MM.1S (cell line): Measurements from ENCODE around the gene AP1B1.

ENCODE experiments used
- DNase-seq: peaks from one replicate; pipeline ENCODE4 v3.0.0-alpha.2; 2015
- H2AFZ ChIP-seq: fragments of 300-600 bp; sonication (generic); 2 replicates; pipeline ENCODE4 v1.6.0; 2016; ENCODE audit warnings: antibody characterized with exemption, low read length
- H3F3A ChIP-seq: fragments of 300-600 bp; sonication (generic); 2 replicates; pipeline ENCODE4 v1.6.1; 2016; ENCODE audit warnings: mild to moderate bottlenecking, antibody characterized with exemption, low read length, moderate library complexity, mixed read lengths; ENCODE audit not compliant: insufficient read depth
- H3K27ac ChIP-seq: fragments of 300-600 bp; sonication (generic); 2 replicates; pipeline ENCODE4 v1.5.1; 2016; ENCODE audit warnings: mild to moderate bottlenecking, low read length
- H3K27me3 ChIP-seq: fragments of 300-600 bp; sonication (generic); replicated peaks from 2 replicates; pipeline ENCODE4 v1.6.0; 2016; ENCODE audit warnings: low read length; ENCODE audit not compliant: insufficient read depth
- H3K36me3 ChIP-seq: fragments of 300-600 bp; sonication (generic); replicated peaks from 2 replicates; pipeline ENCODE4 v1.6.1; 2016; ENCODE audit warnings: mild to moderate bottlenecking, low read length, mixed read lengths; ENCODE audit not compliant: insufficient read depth
- H3K4me1 ChIP-seq: fragments of 300-600 bp; sonication (generic); 2 replicates; pipeline ENCODE4 v1.6.1; 2016; ENCODE audit warnings: low read length, mixed read lengths
- H3K4me2 ChIP-seq: fragments of 300-600 bp; sonication (generic); 2 replicates; pipeline ENCODE4 v1.6.0; 2016; ENCODE audit warnings: low read depth, low read length
- H3K4me3 ChIP-seq: fragments of 300-600 bp; sonication (generic); 2 replicates; pipeline ENCODE4 v1.5.1; 2016; ENCODE audit warnings: low read length, mixed read lengths
- H3K79me2 ChIP-seq: fragments of 300-600 bp; sonication (generic); 2 replicates; pipeline ENCODE4 v1.6.1; 2016; ENCODE audit warnings: mixed run types, low read length, mixed read lengths
- H3K9ac ChIP-seq: fragments of 300-600 bp; sonication (generic); 2 replicates; pipeline ENCODE4 v1.6.1; 2016; ENCODE audit warnings: low read length, mixed read lengths
- H3K9me2 ChIP-seq: fragments of 300-600 bp; sonication (generic); replicated peaks from 2 replicates; pipeline ENCODE4 v1.6.1; 2016; ENCODE audit warnings: mild to moderate bottlenecking, low read length, mixed read lengths; ENCODE audit not compliant: insufficient read depth
- H3K9me3 ChIP-seq: fragments of 300-600 bp; sonication (generic); replicated peaks from 2 replicates; pipeline ENCODE4 v1.6.1; 2016; ENCODE audit warnings: mild to moderate bottlenecking, low read length, mixed read lengths; ENCODE audit not compliant: insufficient read depth
- H4K20me1 ChIP-seq: fragments of 300-600 bp; sonication (generic); 2 replicates; pipeline ENCODE4 v1.6.1; 2016; ENCODE audit warnings: mild to moderate bottlenecking, low read length, moderate library complexity, mixed read lengths; ENCODE audit not compliant: insufficient read depth
- CTCF ChIP-seq: fragments of 300-600 bp; sonication (generic); IDR thresholded peaks from 2 replicates; pipeline ENCODE4 v1.5.1; 2016; ENCODE audit warnings: antibody characterized with exemption, low read length, mixed read lengths
- EZH2 ChIP-seq: fragments of 300-600 bp; sonication (generic); optimal IDR thresholded peaks from 2 replicates; pipeline ENCODE3; 2017; ENCODE audit warnings: low read depth, mild to moderate bottlenecking, antibody characterized with exemption, low read length, mixed read lengths
- EZH2phosphoT487 ChIP-seq: fragments of 300-600 bp; sonication (generic); IDR thresholded peaks from 2 replicates; pipeline ENCODE4 v1.6.1; 2018; ENCODE audit warnings: antibody characterized with exemption, low read length

The AP1B1 gene

GRCh38 chr22:29310065-29310862, 78.1 kb downstream of the AP1B1 start:
- Histone ChIP-seq H3K4me1 (no peaks in the 10 kb centered on the region), H3K9ac (no peak overlapping the region), H3K9me3 (no peaks in the 10 kb centered on the region), H2AFZ (no peak overlapping the region), H3K36me3 (no peaks in the 10 kb centered on the region), H3K27me3 (peaks cover 36% of the 10 kb centered on the region), H3K9me2 (no peaks in the 10 kb centered on the region), H3F3A (no peaks in the 10 kb centered on the region), H3K4me2 (no peak overlapping the region), H3K4me3 (no peak overlapping the region), H4K20me1 (no peaks in the 10 kb centered on the region), H3K79me2 (no peaks in the 10 kb centered on the region), H3K27ac (no peak overlapping the region)
- no peak for TF ChIP-seq EZH2
- TF ChIP-seq EZH2phosphoT487 = no peak
- no peak for TF ChIP-seq CTCF
- DNase-seq = no peak

- H2AFZ ChIP-seq = no peak overlapping the region
- no peak overlapping the region for H3K4me3 ChIP-seq
- no peaks in the 10 kb centered on the region for H3K36me3 ChIP-seq
- no peak overlapping the region for H3K9ac ChIP-seq
- H4K20me1 ChIP-seq = no peaks in the 10 kb centered on the region
- TF ChIP-seq EZH2 (no peak), EZH2phosphoT487 (no peak), CTCF (no peak)
- H3K27me3 ChIP-seq = peaks cover 31% of the 10 kb centered on the region
- H3K9me3 ChIP-seq = no peaks in the 10 kb centered on the region
- no peak overlapping the region for H3K27ac ChIP-seq
- no peak overlapping the region for H3K4me2 ChIP-seq
- DNase-seq = no peak
- no peaks in the 10 kb centered on the region for H3K4me1 ChIP-seq
- H3K79me2 ChIP-seq = no peaks in the 10 kb centered on the region
- H3F3A ChIP-seq = no peaks in the 10 kb centered on the region
- H3K9me2 ChIP-seq = no peaks in the 10 kb centered on the region
Observed at GRCh38 chr22:29309332-29310064, 78.9 kb downstream of the AP1B1 start.

GRCh38 chr22:29308791-29309262, 79.5 kb downstream of the AP1B1 start:
- Histone ChIP-seq H3K36me3 (no peaks in the 10 kb centered on the region), H2AFZ (no peak overlapping the region), H3K27me3 (peaks cover 25% of the 10 kb centered on the region), H3K27ac (no peak overlapping the region), H3K79me2 (no peaks in the 10 kb centered on the region), H3K9ac (no peak overlapping the region), H3K4me3 (no peak overlapping the region), H3F3A (no peaks in the 10 kb centered on the region), H3K9me3 (no peaks in the 10 kb centered on the region), H3K9me2 (no peaks in the 10 kb centered on the region), H3K4me2 (no peak overlapping the region), H3K4me1 (no peaks in the 10 kb centered on the region), H4K20me1 (no peaks in the 10 kb centered on the region)
- no peak for DNase-seq
- TF ChIP-seq EZH2phosphoT487 = no peak
- TF ChIP-seq CTCF = no peak
- TF ChIP-seq EZH2 = no peak
